ENCODE results near the gene MAGI1. TPM values are rescaled to one million over a fixed set of nuclear protein-coding genes. Genes with fewer than 3 reads are reported as not detected.

Gene MAGI1
- total and polyA plus RNA-seq, 4 donors, result 9.9 to 88.1 (median 24.6) TPM

GRCh38 chr3:65993134-65993900 is 45.4 kb downstream of the MAGI1 start:
- Histone ChIP-seq H3K27me3 (ENCODE audit: control insufficient read depth in 3 of 3, insufficient read depth in 3 of 3, low read length in 2 of 3) (no peaks in the 10 kb centered on the region), H3K4me3 (no peak overlapping the region), H3K9me3 (ENCODE audit: control insufficient read depth in 4 of 4, insufficient read depth in 3 of 4, low read length in 3 of 4) (no peaks in the 10 kb centered on the region), H3K9ac (ENCODE audit: insufficient read depth in 1 of 2, low read length in 2 of 2) (no peak overlapping the region), H3K27ac (ENCODE audit: low read depth in 1 of 2, low read length in 1 of 2) (no peak overlapping the region), H3K4me1 (ENCODE audit: control insufficient read depth in 5 of 5, insufficient read depth in 5 of 5, low read length in 5 of 5) (peaks cover 0 to 36% (median 2%) of the 10 kb centered on the region in 5 donors), H3K36me3 (ENCODE audit: control insufficient read depth in 4 of 4, insufficient read depth in 4 of 4, low read length in 4 of 4) (no peaks in the 10 kb centered on the region)
- 94 to 100% methylated on average over 1 of the region's 1 CpG for WGBS, 2 donors
- ATAC-seq (ENCODE audit: insufficient read depth, low FRiP score), result no peak
- no peak for DNase-seq
- no peak for TF ChIP-seq CTCF (IDR thresholded peaks at IDR 0.05; ENCODE audit: control extremely low read depth, extremely low read depth)

- Histone ChIP-seq H3K27ac (ENCODE audit: low read depth in 1 of 2, low read length in 1 of 2) (peak overlapping the region in 1 of 2 donors; percentile 11), H3K9ac (ENCODE audit: insufficient read depth in 1 of 2, low read length in 2 of 2) (no peak overlapping the region), H3K4me3 (no peak overlapping the region), H3K4me1 (ENCODE audit: control insufficient read depth in 5 of 5, insufficient read depth in 5 of 5, low read length in 5 of 5) (peaks cover 0 to 37% (median 0%) of the 10 kb centered on the region in 5 donors), H3K36me3 (ENCODE audit: control insufficient read depth in 4 of 4, insufficient read depth in 4 of 4, low read length in 4 of 4) (no peaks in the 10 kb centered on the region), H3K27me3 (ENCODE audit: control insufficient read depth in 3 of 3, insufficient read depth in 3 of 3, low read length in 2 of 3) (no peaks in the 10 kb centered on the region), H3K9me3 (ENCODE audit: control insufficient read depth in 4 of 4, insufficient read depth in 3 of 4, low read length in 3 of 4) (no peaks in the 10 kb centered on the region)
- no peak for TF ChIP-seq CTCF (IDR thresholded peaks at IDR 0.05; ENCODE audit: control extremely low read depth, extremely low read depth)
- no peak for ATAC-seq (ENCODE audit: insufficient read depth, low FRiP score)
- WGBS, 2 donors, result 90 to 93% methylated on average over 1 of the region's 1 CpG
- no peak for DNase-seq
These were observed 46.6 kb downstream of the MAGI1 start for GRCh38 chr3:65992106-65992505.

- no peak overlapping the region for H3K9ac ChIP-seq (ENCODE audit: insufficient read depth in 1 of 2, low read length in 2 of 2)
- H3K9me3 ChIP-seq (ENCODE audit: control insufficient read depth in 4 of 4, insufficient read depth in 3 of 4, low read length in 3 of 4), result no peaks in the 10 kb centered on the region
- H3K4me1 ChIP-seq (ENCODE audit: control insufficient read depth in 5 of 5, insufficient read depth in 5 of 5, low read length in 5 of 5), result peaks cover 0 to 30% (median 0%) of the 10 kb centered on the region in 5 donors
- H3K4me3 ChIP-seq, result no peak overlapping the region
- ATAC-seq (ENCODE audit: insufficient read depth, low FRiP score) (no peak), DNase-seq (no peak)
- no peaks in the 10 kb centered on the region for H3K27me3 ChIP-seq (ENCODE audit: control insufficient read depth in 3 of 3, insufficient read depth in 3 of 3, low read length in 2 of 3)
- no peak for TF ChIP-seq CTCF (IDR thresholded peaks at IDR 0.05; ENCODE audit: control extremely low read depth, extremely low read depth)
- H3K36me3 ChIP-seq (ENCODE audit: control insufficient read depth in 4 of 4, insufficient read depth in 4 of 4, low read length in 4 of 4), result peaks cover 0 to 1% (median 0%) of the 10 kb centered on the region in 4 donors
- WGBS, 2 donors, result 91 to 93% methylated on average over 5 of the region's 5 CpGs
- H3K27ac ChIP-seq (ENCODE audit: low read depth in 1 of 2, low read length in 1 of 2), result peak overlapping the region in 1 of 2 donors; percentile 10
These were observed 50.1 kb downstream of the MAGI1 start for GRCh38 chr3:65988411-65989180.

All from lung (tissue), 12 donors.